GM12872 (cell line): ENCODE measurements around the gene AKT1.

Source experiments
- CTCF ChIP-seq: IDR thresholded peaks from 3 replicates; pipeline ENCODE4 v1.5.1; 2011; ENCODE audit warnings: low read depth, mild to moderate bottlenecking, low read length, moderate library complexity; ENCODE audit not compliant: insufficient read depth

The AKT1 gene

GRCh38 chr14:104765517-104765916 is 30.0 kb downstream of the AKT1 start:
- TF ChIP-seq CTCF = no peak

GRCh38 chr14:104758981-104759969 is 36.3 kb downstream of the AKT1 start:
- TF ChIP-seq CTCF = no peak

DNA sequence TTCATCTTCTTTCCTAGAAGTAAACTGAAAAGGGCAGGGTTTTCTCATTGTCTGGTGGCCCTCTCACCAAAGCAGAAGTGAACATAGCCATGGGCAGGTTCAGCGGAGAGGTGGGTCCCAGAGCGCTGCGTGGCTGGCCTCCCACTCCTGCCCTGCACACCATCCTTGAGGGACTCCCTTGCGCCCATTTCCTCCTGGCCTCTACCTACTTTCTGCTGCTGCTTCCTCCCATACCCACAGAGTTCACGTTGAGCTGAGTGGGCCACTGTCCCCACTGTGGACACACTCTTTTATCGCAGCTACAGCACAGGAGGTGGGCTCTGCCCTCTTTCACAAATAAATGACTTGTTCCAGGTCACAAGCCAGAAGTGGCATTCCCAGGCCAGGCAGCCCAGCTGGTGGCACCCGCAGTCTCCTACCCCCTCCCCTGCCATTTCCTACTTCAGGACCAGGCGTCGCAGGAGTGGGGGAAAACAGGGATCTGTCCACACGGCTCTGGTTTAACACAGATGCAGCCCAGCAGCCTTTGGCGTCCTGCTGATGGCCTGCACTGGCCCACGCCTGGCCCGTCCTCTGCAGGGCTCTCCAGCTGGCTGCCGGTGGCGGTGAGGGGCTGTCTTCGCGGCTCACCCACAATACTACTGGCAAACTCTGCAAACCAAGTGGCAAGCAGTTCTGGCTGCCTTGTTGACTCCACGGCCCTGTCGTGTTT is 37.7 kb downstream of the AKT1 start:
- no peak for TF ChIP-seq CTCF

GRCh38 chr14:104757238-104757585 is 38.3 kb downstream of the AKT1 start:
- TF ChIP-seq CTCF = no peak

GRCh38 chr14:104756477-104757237 is 38.9 kb downstream of the AKT1 start:
- TF ChIP-seq CTCF = no peak

GRCh38 chr14:104755621-104756020 is 39.9 kb downstream of the AKT1 start:
- no peak for TF ChIP-seq CTCF

DNA sequence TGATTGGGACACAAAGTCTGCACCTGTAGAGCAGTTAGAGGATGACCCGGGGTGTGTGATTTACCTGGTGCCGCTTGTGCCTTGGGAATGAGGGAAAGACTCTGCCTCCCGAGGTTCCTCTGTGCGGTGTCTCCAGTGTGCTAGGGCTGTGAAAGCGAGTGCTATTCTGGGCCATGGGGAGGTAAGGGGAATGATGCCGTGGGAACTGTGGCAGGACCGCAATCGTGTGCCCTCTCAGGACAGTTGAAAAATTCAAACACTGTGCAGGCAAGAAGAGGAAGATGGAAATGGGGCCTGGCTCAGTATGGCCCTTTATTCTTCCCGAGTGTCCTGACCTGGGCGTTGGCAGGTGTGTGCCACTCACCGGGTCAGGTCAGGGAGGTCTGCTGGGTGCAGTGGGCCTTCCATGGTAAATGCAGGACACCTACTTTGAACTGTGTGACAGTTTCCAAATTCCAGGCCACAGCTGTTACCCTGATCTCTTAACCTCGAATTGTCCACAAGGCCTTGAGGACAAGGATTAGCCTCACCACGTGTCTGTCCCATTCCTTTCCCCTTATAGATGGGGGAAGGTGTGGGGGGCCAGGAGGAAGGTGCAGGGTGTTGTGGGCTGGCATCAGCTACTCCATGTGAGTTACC is 41.2 kb downstream of the AKT1 start:
- TF ChIP-seq CTCF = no peak
